Fibroblast of the aortic adventitia (primary cell): Measurements from ENCODE around the gene TFIP11. TPM values are rescaled to one million over a fixed set of nuclear protein-coding genes. Genes with fewer than 3 reads are reported as not detected.

Experiments
- DNase-seq: peaks from one replicate; pipeline ENCODE4 v3.0.0-alpha.2; 2010; ENCODE audit warnings: low read depth
- H3K4me3 ChIP-seq: 2 replicates; pipeline ENCODE4 v1.5.1; 2011; ENCODE audit warnings: low read depth, mild to moderate bottlenecking, control low read depth, low read length, moderate library complexity
- total RNA-seq: library from RNA; depleted of rRNA; stranded (reverse); fragments of >200 nt; gene quantifications from 2 replicates; pipeline ENCODE4 v1.2.3, GENCODE V29; 2012; ENCODE audit warnings: low replicate concordance
- TF ChIP-seq, protein P1 (sequence below): IDR thresholded peaks from 2 replicates; pipeline ENCODE4 v1.5.1; 2011; ENCODE audit warnings: mild to moderate bottlenecking, low read length, control low read depth, inconsistent platforms; ENCODE audit not compliant: insufficient read depth

The TFIP11 gene
- total RNA-seq, 1 donor, result 25.4 TPM

DNA sequence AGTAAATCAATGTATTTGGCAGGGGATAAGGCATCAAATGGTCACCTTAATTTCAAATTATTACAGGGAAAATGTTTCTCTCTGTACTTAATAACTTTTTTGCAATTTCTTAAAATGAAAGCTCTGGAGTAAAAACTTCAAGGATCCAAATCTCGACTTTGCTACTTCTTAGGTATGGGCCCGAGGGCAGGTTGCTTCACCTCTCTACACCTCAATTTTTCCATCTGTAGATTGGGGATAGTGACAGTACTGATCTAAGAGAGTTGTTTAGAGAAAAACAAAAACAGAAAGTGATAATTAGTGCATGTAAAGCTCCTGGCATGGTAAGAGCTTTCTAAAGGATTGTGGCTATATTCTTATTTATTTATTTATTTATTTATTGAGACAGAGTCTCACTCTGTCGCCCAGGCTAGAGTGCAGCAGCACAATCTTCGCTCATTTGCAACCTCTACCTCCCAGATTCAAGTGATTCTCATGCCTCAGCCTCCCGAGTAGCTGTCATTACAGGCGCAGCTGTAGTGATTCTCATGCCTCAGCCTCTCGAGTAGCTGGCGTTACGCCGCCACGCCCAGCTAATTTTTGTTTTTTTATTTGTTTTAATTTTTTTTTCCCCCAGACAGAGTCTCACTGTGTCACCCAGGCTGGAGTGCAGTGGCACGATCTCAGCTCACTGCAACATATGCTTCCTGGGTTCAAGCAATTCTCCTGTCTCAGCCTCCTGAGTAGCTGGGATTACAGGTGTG, 2.3 kb upstream of the TFIP11 start:
- DNase-seq, result no peak
- TF ChIP-seq, protein P1, sequence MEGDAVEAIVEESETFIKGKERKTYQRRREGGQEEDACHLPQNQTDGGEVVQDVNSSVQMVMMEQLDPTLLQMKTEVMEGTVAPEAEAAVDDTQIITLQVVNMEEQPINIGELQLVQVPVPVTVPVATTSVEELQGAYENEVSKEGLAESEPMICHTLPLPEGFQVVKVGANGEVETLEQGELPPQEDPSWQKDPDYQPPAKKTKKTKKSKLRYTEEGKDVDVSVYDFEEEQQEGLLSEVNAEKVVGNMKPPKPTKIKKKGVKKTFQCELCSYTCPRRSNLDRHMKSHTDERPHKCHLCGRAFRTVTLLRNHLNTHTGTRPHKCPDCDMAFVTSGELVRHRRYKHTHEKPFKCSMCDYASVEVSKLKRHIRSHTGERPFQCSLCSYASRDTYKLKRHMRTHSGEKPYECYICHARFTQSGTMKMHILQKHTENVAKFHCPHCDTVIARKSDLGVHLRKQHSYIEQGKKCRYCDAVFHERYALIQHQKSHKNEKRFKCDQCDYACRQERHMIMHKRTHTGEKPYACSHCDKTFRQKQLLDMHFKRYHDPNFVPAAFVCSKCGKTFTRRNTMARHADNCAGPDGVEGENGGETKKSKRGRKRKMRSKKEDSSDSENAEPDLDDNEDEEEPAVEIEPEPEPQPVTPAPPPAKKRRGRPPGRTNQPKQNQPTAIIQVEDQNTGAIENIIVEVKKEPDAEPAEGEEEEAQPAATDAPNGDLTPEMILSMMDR, result no peak
- no peak overlapping the region for H3K4me3 ChIP-seq

DNA sequence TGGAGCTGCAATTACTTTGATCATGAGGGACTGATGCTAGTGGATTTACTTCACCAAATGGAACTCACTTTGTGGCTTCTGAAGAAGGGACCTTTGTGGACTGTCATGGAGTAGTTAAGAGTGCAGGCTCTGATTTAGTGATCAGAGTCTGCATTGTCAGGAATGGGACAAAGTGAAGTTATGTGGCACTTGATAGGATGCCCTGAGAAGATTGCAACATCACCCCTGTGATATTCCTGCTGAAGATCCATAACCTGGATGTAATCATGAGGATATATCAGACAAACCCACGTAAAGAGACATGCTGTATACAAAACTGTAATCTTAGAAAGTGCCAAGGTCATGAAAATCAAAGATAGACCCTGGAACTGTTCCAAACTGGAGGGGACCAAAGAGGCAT, 1.6 kb upstream of the TFIP11 start:
- no peak for DNase-seq
- no peak overlapping the region for H3K4me3 ChIP-seq
- TF ChIP-seq, protein P1, result no peak

DNA sequence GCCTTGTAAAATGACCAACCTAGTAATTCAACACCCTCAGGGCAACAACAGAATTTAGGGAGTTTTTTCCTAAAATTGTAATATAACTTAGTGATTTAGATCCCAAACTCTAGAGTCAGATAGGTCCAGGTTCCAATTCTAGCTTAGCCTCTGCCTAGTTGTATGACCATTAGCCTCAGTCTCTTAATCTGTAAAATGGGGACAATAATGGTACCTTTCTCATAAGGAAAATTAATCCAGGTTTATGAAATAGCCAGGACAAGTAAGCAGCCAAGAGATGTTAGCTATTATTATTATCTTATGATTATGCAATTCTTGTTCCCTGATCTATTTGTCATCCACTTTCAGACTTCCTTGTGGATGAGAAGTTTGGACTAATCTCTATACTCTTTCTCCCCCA, 4.1 kb downstream of the TFIP11 start:
- TF ChIP-seq, protein P1, result no peak
- no peak overlapping the region for H3K4me3 ChIP-seq
- DNase-seq, result no peak

DNA sequence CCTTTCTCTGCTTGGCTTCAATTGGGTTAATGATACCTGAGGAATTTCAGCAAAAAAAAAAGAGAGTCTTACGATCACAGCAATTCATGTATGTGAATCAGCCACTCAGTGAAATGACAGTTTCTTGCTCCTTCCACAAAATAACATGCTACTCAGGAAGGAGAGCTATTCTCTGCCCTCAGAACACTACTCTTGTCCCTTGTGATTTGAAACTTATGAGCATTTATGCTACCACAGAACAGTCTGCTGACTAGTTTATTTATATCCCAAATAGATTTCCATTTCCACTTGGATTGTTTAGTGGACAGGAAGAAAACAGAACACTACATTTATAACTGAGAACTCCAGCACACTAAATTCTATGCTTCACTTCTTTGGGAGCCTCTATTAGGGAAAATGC, 8.5 kb downstream of the TFIP11 start:
- no peak for DNase-seq
- TF ChIP-seq, protein P1, result no peak
- no peak overlapping the region for H3K4me3 ChIP-seq

DNA sequence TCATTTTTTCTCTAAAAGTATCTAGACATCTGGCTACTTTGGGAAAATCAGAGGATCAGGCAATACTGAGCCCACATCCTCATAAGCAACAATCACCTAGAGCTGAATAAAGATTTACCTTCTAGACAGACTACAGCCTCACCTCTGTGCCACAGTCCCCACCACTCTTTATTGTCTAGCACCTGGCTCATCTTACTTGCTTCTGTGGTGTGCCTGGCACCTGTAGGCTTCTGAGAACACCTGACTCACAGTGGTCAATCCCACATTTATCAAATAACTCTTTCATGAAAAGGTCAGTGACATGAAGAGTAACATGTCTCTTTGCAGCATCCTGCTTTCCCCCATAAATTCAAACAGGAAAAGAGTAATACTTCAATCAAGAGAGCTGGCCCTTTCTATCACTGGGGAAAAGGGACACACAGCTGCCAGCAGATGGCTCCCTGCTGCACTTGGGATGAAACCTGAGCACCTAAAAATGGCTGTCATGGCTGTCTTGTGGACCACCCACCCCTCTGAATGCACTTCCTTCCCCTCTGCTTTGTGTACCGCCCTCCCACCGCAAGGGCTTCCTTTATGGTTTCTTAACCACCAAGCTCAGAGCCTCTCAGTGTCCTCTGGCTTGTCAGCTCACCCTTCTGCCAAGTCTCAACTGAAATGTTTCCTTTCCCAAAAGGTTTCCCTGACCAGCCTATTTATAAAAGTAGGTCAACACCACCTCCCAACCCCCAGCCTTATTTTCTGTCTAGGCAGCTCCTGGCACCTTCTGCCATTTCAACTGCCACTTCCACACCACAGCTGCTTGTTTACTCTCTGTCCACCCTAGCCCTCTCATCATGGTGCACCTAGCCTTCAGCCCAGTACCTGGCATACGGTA, 9.3 kb downstream of the TFIP11 start:
- peak; percentile 31 for DNase-seq
- H3K4me3 ChIP-seq, result no peak overlapping the region
- TF ChIP-seq, protein P1, result peak; percentile 47

DNA sequence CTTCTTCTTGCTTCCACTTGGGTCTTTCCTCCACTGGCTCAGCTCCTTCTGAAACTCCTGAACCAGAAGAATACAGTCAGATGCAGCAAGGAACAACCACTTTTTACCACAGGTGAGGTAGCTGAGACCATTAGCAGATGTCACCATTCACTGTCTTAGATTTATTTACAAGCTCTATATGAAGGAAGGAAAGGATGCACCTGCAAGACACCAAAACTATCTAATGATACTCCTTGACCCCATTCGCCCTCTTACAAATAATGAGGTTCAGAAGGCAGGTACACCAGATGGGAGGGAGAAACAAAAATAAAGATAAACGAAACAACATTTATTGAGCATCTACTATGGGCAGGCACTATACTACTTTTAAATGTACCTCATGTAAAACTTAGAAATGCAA, 10.3 kb downstream of the TFIP11 start:
- TF ChIP-seq, protein P1, result no peak
- H3K4me3 ChIP-seq, result no peak overlapping the region
- DNase-seq, result no peak
